HG03025 (cell line): ENCODE results near the gene KMT2A.
"Not testable (repeated sequence)": the region's sequence is repeated elsewhere in the genome, so short reads cannot be mapped to it uniquely, and the experiment has no call there.

Source experiments
- ATAC-seq: cut with Tn5 transposase; IDR thresholded peaks from one replicate; pipeline ENCODE4 v1.9.1; 2021; ENCODE audit warnings: mild to moderate bottlenecking, moderate library complexity; ENCODE audit not compliant: unreplicated experiment, low FRiP score

Gene KMT2A

GRCh38 chr11:118435893-118436624, at the start of gene KMT2A:
Gene KMT2A (plus strand): TSS chr11:118436492. CDS start chr11:118436513, 21 bp downstream.
- peak; percentile 54 for ATAC-seq

- ATAC-seq, result no peak
Measured at GRCh38 chr11:118396097-118396501, 40.2 kb upstream of the KMT2A start.

- no peak for ATAC-seq
Measured at GRCh38 chr11:118397448-118397847, 38.8 kb upstream of the KMT2A start.

- no peak for ATAC-seq
Measured at GRCh38 chr11:118398791-118399559, 37.3 kb upstream of the KMT2A start.

- ATAC-seq, result peak; percentile 50
Measured at GRCh38 chr11:118401151-118401879, 35.0 kb upstream of the KMT2A start, which contains the start of gene ATP5MG. Gene ATP5MG (plus strand): TSS chr11:118401606. CDS start chr11:118401666, 60 bp downstream.

GRCh38 chr11:118401880-118402590, 34.3 kb upstream of the KMT2A start:
- ATAC-seq, result no peak

GRCh38 chr11:118402594-118402993, 33.7 kb upstream of the KMT2A start:
- not testable (repeated sequence) for ATAC-seq

GRCh38 chr11:118406599-118407166, 29.6 kb upstream of the KMT2A start:
- ATAC-seq, result no peak

GRCh38 chr11:118410055-118410745, 26.1 kb upstream of the KMT2A start:
- no peak for ATAC-seq

GRCh38 chr11:118411530-118411929, 24.8 kb upstream of the KMT2A start:
- ATAC-seq, result no peak

GRCh38 chr11:118412921-118413320, 23.4 kb upstream of the KMT2A start:
- no peak for ATAC-seq

- ATAC-seq, result no peak
Measured at GRCh38 chr11:118415062-118415738, 21.1 kb upstream of the KMT2A start.

GRCh38 chr11:118415739-118416068, 20.6 kb upstream of the KMT2A start:
- no peak for ATAC-seq

- not testable (repeated sequence) for ATAC-seq
Measured at GRCh38 chr11:118416900-118417299, 19.4 kb upstream of the KMT2A start.

GRCh38 chr11:118417801-118418200, 18.5 kb upstream of the KMT2A start:
- no peak for ATAC-seq

- no peak for ATAC-seq
Measured at GRCh38 chr11:118418766-118419165, 17.5 kb upstream of the KMT2A start.

GRCh38 chr11:118427707-118428106, 8.6 kb upstream of the KMT2A start:
- no peak for ATAC-seq

GRCh38 chr11:118430956-118431355, 5.3 kb upstream of the KMT2A start:
- no peak for ATAC-seq

GRCh38 chr11:118434123-118434552, 2.2 kb upstream of the KMT2A start:
- no peak for ATAC-seq
